WTC11 (cell line): Measurements from ENCODE around the gene TLR3.

Experiments
- ATF3 ChIP-seq: sonication (generic); formaldehyde crosslinking; conservative IDR thresholded peaks from 2 replicates; pipeline ENCODE4 v1.8.1; 2022; ENCODE audit warnings: mild to moderate bottlenecking, missing genetic modification reagents
- CTCF ChIP-seq: fragments of 200-600 bp; IDR thresholded peaks from 2 replicates; pipeline ENCODE4 v1.8.0; 2022; ENCODE audit warnings: antibody characterized with exemption
- FOXK1 ChIP-seq: sonication (generic); formaldehyde crosslinking; IDR thresholded peaks from 2 replicates; pipeline ENCODE4 v1.8.0; 2022; ENCODE audit warnings: mild to moderate bottlenecking, moderate library complexity, missing genetic modification reagents
- FOXP4 ChIP-seq: sonication (generic); formaldehyde crosslinking; IDR thresholded peaks from 2 replicates; pipeline ENCODE4 v1.8.0; 2022; ENCODE audit warnings: mild to moderate bottlenecking, missing genetic modification reagents
- HMGXB4 ChIP-seq: sonication (generic); formaldehyde crosslinking; IDR thresholded peaks from 2 replicates; pipeline ENCODE4 v1.8.1; 2023; ENCODE audit warnings: mild to moderate bottlenecking, moderate library complexity, missing genetic modification reagents
- MAX ChIP-seq: sonication (generic); formaldehyde crosslinking; IDR thresholded peaks from 2 replicates; pipeline ENCODE4 v1.8.0; 2022; ENCODE audit warnings: mild to moderate bottlenecking, missing genetic modification reagents
- NFE2L1 ChIP-seq: sonication (generic); formaldehyde crosslinking; IDR thresholded peaks from 2 replicates; pipeline ENCODE4 v1.8.1; 2023; ENCODE audit warnings: missing genetic modification reagents
- NFYB ChIP-seq: sonication (generic); formaldehyde crosslinking; conservative IDR thresholded peaks from 2 replicates; pipeline ENCODE4 v1.8.0; 2022; ENCODE audit warnings: low read depth, missing genetic modification reagents
- PRDM15 ChIP-seq: sonication (generic); formaldehyde crosslinking; IDR thresholded peaks from 2 replicates; pipeline ENCODE4 v1.8.0; 2022; ENCODE audit warnings: missing genetic modification reagents
- RELA ChIP-seq: sonication (generic); formaldehyde crosslinking; IDR thresholded peaks from 2 replicates; pipeline ENCODE4 v1.8.1; 2022; ENCODE audit warnings: missing genetic modification reagents, mild to moderate bottlenecking, borderline replicate concordance
- SMAD3 ChIP-seq: sonication (generic); formaldehyde crosslinking; IDR thresholded peaks from 2 replicates; pipeline ENCODE4 v1.8.0; 2022; ENCODE audit warnings: missing genetic modification reagents, mild to moderate bottlenecking, borderline replicate concordance
- SP1 ChIP-seq: sonication (generic); formaldehyde crosslinking; conservative IDR thresholded peaks from 2 replicates; pipeline ENCODE4 v1.8.1; 2022; ENCODE audit warnings: missing genetic modification reagents
- ZNF232 ChIP-seq: sonication (generic); formaldehyde crosslinking; IDR thresholded peaks from 2 replicates; pipeline ENCODE4 v1.8.0; 2022; ENCODE audit warnings: mild to moderate bottlenecking, missing genetic modification reagents
- ZNF671 ChIP-seq: fragments of 250-450 bp; sonication (Bioruptor Pico); IDR thresholded peaks from 2 replicates; pipeline ENCODE4 v1.8.0; 2021; ENCODE audit warnings: mild to moderate bottlenecking

GRCh38 chr4:186074189-186074588 is 5.2 kb downstream of the TLR3 start:
- TF ChIP-seq FOXP4 (CRISPR knock-in tag) (no peak), CTCF (no peak), ZNF671 (CRISPR knock-in tag) (no peak), ZNF232 (no peak), NFYB (CRISPR knock-in tag) (no peak), FOXK1 (CRISPR knock-in tag) (no peak), SP1 (CRISPR knock-in tag) (no peak), MAX (CRISPR knock-in tag) (no peak), SMAD3 (CRISPR knock-in tag) (no peak), NFE2L1 (no peak), PRDM15 (no peak), ATF3 (CRISPR knock-in tag) (no peak), RELA (CRISPR knock-in tag) (no peak), HMGXB4 (CRISPR knock-in tag) (no peak)
